Karpas-422 (cell line): Measurements from ENCODE around the gene FBXL13. TPM values are rescaled to one million over a fixed set of nuclear protein-coding genes. Genes with fewer than 3 reads are reported as not detected.

Source experiments
- small RNA-seq: library from RNA; depleted of rRNA; stranded (forward); fragments of <200 nt; gene quantifications from one replicate; pipeline ENCODE3, GENCODE V24; 2014
- total RNA-seq: library from RNA; depleted of rRNA; stranded (reverse); fragments of >200 nt; shearing (Covaris generic); gene quantifications from 2 replicates; pipeline ENCODE4 v1.2.3, GENCODE V29; 2014; ENCODE audit warnings: low replicate concordance; rRNA removed

FBXL13 gene
- total RNA-seq, 1 experiment from 2014 or later = 4.2 TPM

Small RNA genes within 50 kb of the gene (small RNA-seq; reads per million reads assigned to genes)
- gene RNU6-1136P = not detected

Other genes starting within 250 kb of the FBXL13 start
- gene LRRC17, start 161.8 kb downstream of the FBXL13 start, total RNA-seq = not detected in 2 replicates
- gene ARMC10, start 344 bp upstream of the FBXL13 start, total RNA-seq = 31.5 and 65.6 TPM in 2 replicates
- 12.9 and 24.8 TPM in 2 replicates for gene NAPEPLD, start 74.3 kb upstream of the FBXL13 start, total RNA-seq
- 74.6 and 117 TPM in 2 replicates for gene PMPCB, start 222.6 kb upstream of the FBXL13 start, total RNA-seq